Parathyroid adenoma (tissue), 2 donors: Measurements from ENCODE around the gene PRDX5.

ENCODE experiments used
- H2AFZ ChIP-seq: fragments of 300-600 bp; sonication (generic); one replicate; pipeline ENCODE4 v1.7.0; 2017; ENCODE audit warnings: antibody characterized with exemption, mild to moderate bottlenecking
- H3K27ac ChIP-seq: fragments of 300-600 bp; sonication (generic); one replicate; pipeline ENCODE4 v1.7.0; 2017
- H3K27me3 ChIP-seq: fragments of 300-600 bp; sonication (generic); one replicate; pipeline ENCODE4 v1.7.0; 2017; ENCODE audit warnings: low read length; ENCODE audit not compliant: control insufficient read depth, insufficient read depth
- H3K36me3 ChIP-seq: fragments of 300-600 bp; sonication (generic); one replicate; pipeline ENCODE4 v1.7.0; 2017; ENCODE audit warnings: low read length; ENCODE audit not compliant: control insufficient read depth, insufficient read depth
- H3K4me1 ChIP-seq: fragments of 300-600 bp; sonication (generic); one replicate; pipeline ENCODE4 v1.7.0; 2017; ENCODE audit warnings: control low read depth
- H3K4me2 ChIP-seq: fragments of 300-600 bp; sonication (generic); one replicate; pipeline ENCODE4 v1.7.0; 2017; ENCODE audit warnings: low read length
- H3K4me3 ChIP-seq: fragments of 300-600 bp; sonication (generic); one replicate; pipeline ENCODE4 v1.7.0; 2017; ENCODE audit warnings: low read depth, low read length
- H3K79me2 ChIP-seq: fragments of 300-600 bp; sonication (generic); one replicate; pipeline ENCODE4 v1.7.0; 2017; ENCODE audit warnings: control low read depth
- H3K9ac ChIP-seq: fragments of 300-600 bp; sonication (generic); one replicate; pipeline ENCODE4 v1.7.0; 2017; ENCODE audit warnings: mild to moderate bottlenecking
- H3K9me3 ChIP-seq: fragments of 300-600 bp; sonication (generic); one replicate; pipeline ENCODE4 v1.7.0; 2017; ENCODE audit warnings: low read length; ENCODE audit not compliant: control insufficient read depth
- TF ChIP-seq, protein P1 (sequence below): fragments of 300-600 bp; sonication (generic); IDR thresholded peaks from one replicate; pipeline ENCODE4 v1.7.0; 2017; ENCODE audit warnings: antibody characterized with exemption, mild to moderate bottlenecking
- donor health status: primary hyperparathyroidism.

The PRDX5 gene

GRCh38 chr11:64304032-64304315 is 13.9 kb upstream of the PRDX5 start:
- TF ChIP-seq, protein P1, sequence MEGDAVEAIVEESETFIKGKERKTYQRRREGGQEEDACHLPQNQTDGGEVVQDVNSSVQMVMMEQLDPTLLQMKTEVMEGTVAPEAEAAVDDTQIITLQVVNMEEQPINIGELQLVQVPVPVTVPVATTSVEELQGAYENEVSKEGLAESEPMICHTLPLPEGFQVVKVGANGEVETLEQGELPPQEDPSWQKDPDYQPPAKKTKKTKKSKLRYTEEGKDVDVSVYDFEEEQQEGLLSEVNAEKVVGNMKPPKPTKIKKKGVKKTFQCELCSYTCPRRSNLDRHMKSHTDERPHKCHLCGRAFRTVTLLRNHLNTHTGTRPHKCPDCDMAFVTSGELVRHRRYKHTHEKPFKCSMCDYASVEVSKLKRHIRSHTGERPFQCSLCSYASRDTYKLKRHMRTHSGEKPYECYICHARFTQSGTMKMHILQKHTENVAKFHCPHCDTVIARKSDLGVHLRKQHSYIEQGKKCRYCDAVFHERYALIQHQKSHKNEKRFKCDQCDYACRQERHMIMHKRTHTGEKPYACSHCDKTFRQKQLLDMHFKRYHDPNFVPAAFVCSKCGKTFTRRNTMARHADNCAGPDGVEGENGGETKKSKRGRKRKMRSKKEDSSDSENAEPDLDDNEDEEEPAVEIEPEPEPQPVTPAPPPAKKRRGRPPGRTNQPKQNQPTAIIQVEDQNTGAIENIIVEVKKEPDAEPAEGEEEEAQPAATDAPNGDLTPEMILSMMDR = no peak
- Histone ChIP-seq H3K27ac (peak overlapping the region; percentile 97), H3K79me2 (no peaks in the 10 kb centered on the region), H3K4me1 (peaks cover 8% of the 10 kb centered on the region), H2AFZ (peak overlapping the region; percentile 76), H3K36me3 (no peaks in the 10 kb centered on the region), H3K9ac (no peak overlapping the region), H3K27me3 (no peaks in the 10 kb centered on the region), H3K4me2 (peak overlapping the region; percentile 88), H3K4me3 (peak overlapping the region; percentile 78), H3K9me3 (no peaks in the 10 kb centered on the region)

GRCh38 chr11:64304316-64305072 is 13.4 kb upstream of the PRDX5 start:
- peak overlapping the region; percentile 97 for H3K27ac ChIP-seq
- peak overlapping the region; percentile 88 for H3K4me2 ChIP-seq
- no peaks in the 10 kb centered on the region for H3K9me3 ChIP-seq
- no peaks in the 10 kb centered on the region for H3K36me3 ChIP-seq
- peak overlapping the region; percentile 76 for H2AFZ ChIP-seq
- H3K4me1 ChIP-seq = peaks cover 8% of the 10 kb centered on the region
- H3K27me3 ChIP-seq = no peaks in the 10 kb centered on the region
- TF ChIP-seq, protein P1 = peak; percentile 64
- peak overlapping the region; percentile 78 for H3K4me3 ChIP-seq
- H3K9ac ChIP-seq = no peak overlapping the region
- no peaks in the 10 kb centered on the region for H3K79me2 ChIP-seq

- Histone ChIP-seq H3K9ac (peak within 1 kb of the TSS; percentile 11), H2AFZ (peak within 1 kb of the TSS; percentile 76), H3K4me1 (peaks cover 5% of the 10 kb centered on the region), H3K27me3 (no peaks in the 10 kb centered on the region), H3K27ac (peak within 1 kb of the TSS; percentile 97), H3K4me2 (peak within 1 kb of the TSS; percentile 88), H3K36me3 (no peaks in the 10 kb centered on the region), H3K9me3 (no peaks in the 10 kb centered on the region), H3K79me2 (no peaks in the 10 kb centered on the region), H3K4me3 (peak within 1 kb of the TSS; percentile 78)
- TF ChIP-seq, protein P1 = no peak
These were observed 12.7 kb upstream of the PRDX5 start, which contains the start of gene ESRRA for GRCh38 chr11:64305075-64305690. ESRRA (plus strand) TSS chr11:64305524; CDS start chr11:64307180, 1,656 bp downstream.

DNA sequence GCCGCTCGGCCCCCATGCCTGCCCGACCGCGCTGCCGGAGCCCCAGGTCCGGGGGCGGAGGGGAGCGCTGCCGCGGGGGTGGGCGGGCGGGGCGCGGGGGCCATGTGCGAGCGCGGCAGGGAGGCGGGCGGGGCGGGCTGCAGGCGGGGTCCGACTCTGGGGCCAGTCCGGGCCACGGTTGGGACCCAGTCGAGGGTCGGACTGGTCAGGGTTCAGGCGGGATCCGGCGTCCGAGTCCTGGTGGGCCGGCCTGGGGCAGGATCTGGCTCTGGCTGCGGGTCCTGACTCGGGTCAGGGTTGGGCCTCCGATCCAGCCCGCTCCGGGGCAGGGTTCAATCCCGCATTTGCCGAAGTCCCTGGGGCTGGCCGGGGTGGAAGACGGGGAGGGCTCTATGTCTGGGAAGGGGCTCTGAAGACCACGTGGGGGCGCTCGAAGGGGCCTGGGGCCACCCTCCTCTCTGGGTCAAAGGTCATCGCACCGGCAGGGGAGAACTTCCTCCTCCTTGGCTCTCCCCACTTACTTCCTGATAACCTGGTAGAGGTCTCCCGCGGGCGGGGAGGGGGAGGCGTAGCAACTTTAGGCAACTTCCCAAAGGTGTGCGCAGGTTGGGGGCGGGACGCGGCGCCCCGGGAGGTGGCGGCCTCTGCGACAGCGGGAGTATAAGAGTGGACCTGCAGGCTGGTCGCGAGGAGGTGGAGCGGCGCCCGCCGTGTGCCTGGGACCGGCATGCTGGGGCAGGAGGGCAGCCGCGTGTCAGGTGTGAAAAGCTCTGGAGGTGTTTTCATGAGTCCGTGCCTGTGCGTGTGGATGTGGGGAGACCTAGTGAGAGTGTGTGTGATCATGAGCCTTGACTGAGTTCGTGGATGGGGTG is 12.0 kb upstream of the PRDX5 start:
- H3K79me2 ChIP-seq = no peaks in the 10 kb centered on the region
- no peaks in the 10 kb centered on the region for H3K36me3 ChIP-seq
- peak overlapping the region; percentile 11 for H3K9ac ChIP-seq
- H3K4me2 ChIP-seq = peak overlapping the region; percentile 81
- no peaks in the 10 kb centered on the region for H3K27me3 ChIP-seq
- H3K27ac ChIP-seq = peak overlapping the region; percentile 69
- TF ChIP-seq, protein P1 = peak; percentile 22
- peak overlapping the region; percentile 45 for H2AFZ ChIP-seq
- no peaks in the 10 kb centered on the region for H3K9me3 ChIP-seq
- H3K4me1 ChIP-seq = peaks cover 5% of the 10 kb centered on the region
- H3K4me3 ChIP-seq = peak overlapping the region; percentile 63
